ENCODE data around the gene BTAF1. TPM values are rescaled to one million over a fixed set of nuclear protein-coding genes. Genes with fewer than 3 reads are reported as not detected.

Gene BTAF1
- total and polyA plus RNA-seq, 8 donors = 24.2 to 59.8 (median 48.6) TPM

DNA sequence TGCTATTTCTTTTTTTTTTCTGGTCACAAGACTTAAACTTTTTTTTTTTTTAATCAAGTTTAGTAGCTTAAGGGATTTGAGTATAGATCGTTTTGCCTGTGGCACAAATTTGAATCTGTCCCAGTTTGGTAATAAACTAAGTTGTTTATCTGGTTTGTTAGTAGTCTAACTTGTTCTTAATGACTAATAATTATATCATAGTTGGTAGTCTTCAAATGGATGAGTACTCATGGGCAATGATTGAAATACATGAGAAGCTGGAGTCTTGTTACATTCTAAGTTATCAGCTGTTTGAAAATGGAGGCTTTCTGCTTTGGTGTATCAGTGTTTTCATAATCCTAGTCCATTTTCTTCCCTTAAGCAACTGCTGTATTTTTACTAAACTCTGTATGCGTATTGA, 12.3 kb downstream of the BTAF1 start:
- intact Hi-C loops (cut with DNase I) = no loop called here
- ATAC-seq = no peak
- no peaks in the 10 kb centered on the region for H3K27me3 ChIP-seq
- peaks cover 1 to 30% of the 10 kb centered on the region in 2 donors for H3K4me1 ChIP-seq
- no peak overlapping the region for H3K27ac ChIP-seq
- peaks cover 0 to 25% of the 10 kb centered on the region in 2 donors for H3K36me3 ChIP-seq
- H3K4me3 ChIP-seq = no peak overlapping the region
- TF ChIP-seq, protein P1, sequence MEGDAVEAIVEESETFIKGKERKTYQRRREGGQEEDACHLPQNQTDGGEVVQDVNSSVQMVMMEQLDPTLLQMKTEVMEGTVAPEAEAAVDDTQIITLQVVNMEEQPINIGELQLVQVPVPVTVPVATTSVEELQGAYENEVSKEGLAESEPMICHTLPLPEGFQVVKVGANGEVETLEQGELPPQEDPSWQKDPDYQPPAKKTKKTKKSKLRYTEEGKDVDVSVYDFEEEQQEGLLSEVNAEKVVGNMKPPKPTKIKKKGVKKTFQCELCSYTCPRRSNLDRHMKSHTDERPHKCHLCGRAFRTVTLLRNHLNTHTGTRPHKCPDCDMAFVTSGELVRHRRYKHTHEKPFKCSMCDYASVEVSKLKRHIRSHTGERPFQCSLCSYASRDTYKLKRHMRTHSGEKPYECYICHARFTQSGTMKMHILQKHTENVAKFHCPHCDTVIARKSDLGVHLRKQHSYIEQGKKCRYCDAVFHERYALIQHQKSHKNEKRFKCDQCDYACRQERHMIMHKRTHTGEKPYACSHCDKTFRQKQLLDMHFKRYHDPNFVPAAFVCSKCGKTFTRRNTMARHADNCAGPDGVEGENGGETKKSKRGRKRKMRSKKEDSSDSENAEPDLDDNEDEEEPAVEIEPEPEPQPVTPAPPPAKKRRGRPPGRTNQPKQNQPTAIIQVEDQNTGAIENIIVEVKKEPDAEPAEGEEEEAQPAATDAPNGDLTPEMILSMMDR (IDR thresholded peaks at IDR 0.05) = no peak
- no peak for DNase-seq
- H3K9me3 ChIP-seq = no peaks in the 10 kb centered on the region

DNA sequence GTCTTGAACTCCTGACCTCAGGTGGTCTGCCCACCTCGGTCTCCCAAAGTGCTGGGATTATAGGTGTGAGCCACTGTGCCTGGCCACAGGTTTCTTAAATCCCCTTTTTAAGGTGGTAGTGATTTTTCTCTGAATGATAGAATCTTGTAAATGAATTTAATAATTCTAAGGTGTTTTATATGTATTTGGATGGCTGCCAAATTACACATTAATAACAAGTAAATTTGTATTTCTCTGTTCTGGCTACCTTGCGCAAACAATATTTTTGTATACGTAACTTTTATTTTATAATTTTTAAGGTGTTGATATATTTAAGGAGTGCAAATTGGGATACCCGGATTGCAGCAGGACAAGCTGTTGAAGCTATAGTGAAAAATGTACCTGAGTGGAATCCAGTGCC, 16.1 kb downstream of the BTAF1 start:
- Histone ChIP-seq H3K9me3 (no peaks in the 10 kb centered on the region), H3K27me3 (no peaks in the 10 kb centered on the region), H3K4me1 (peaks cover 0 to 7% of the 10 kb centered on the region in 2 donors), H3K36me3 (peaks cover 0 to 50% of the 10 kb centered on the region in 2 donors), H3K4me3 (no peak overlapping the region), H3K27ac (no peak overlapping the region)
- no peak for ATAC-seq
- TF ChIP-seq, protein P1 (IDR thresholded peaks at IDR 0.05) = no peak
- no peak for DNase-seq
- intact Hi-C loops (cut with DNase I) = no loop called here

DNA sequence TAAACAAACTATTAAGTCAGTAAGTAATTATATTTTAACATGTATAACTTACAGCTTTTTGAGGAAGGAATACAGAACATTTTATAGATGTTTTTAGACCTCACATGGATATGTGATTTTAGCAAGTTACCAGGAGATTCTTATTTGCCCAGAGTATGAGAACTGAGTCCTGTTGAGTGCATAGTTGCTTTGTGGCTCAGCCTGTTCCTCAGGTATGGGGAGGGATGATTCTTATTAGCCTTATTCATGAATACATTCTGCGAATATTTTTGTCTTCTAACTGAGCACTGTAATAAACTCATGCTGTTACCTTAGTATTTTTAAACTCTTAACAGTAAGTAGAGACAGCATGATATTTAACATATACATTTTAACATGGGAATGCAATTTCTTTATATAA, 17.9 kb downstream of the BTAF1 start:
- Histone ChIP-seq H3K27me3 (no peaks in the 10 kb centered on the region), H3K4me3 (no peak overlapping the region), H3K36me3 (peaks cover 0 to 54% of the 10 kb centered on the region in 2 donors), H3K27ac (no peak overlapping the region), H3K4me1 (peaks cover 0 to 7% of the 10 kb centered on the region in 2 donors), H3K9me3 (no peaks in the 10 kb centered on the region)
- ATAC-seq = peak; percentile 37
- DNase-seq = no peak
- intact Hi-C loops (cut with DNase I) = no loop called here
- TF ChIP-seq, protein P1 (IDR thresholded peaks at IDR 0.05) = no peak

DNA sequence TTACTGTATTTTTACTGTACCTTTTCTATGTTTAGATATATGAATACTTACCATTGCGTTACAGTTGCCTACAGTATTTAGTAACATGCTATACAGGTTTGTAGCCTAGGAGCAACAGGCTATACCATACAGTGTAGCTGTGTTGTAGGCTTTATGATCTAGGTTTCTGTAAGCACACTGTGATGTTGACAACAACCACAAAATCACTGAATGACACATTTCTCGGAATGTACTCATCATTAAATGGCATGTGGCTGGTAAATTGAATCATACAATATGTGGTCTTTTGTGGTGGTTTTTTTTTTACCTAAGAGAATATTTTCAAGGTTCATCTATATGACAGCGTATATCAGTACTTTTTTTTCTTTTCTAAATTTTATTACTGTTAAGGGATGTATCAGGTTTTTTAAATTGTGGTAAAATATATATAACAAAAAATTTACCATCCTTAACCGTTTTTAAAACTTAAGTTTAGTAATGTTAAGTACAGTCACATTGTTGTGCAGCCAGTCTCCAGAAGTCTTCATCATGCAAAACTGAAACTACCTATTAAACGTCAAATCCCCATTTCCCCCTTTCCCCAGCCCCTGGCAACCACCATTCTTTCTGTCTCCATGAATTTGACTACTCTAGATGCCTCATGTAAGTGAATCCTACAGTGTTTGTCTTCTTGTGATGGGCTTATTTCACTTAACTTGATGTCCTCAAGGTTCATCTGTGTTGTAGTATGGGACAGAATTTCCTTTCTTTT, 21.5 kb downstream of the BTAF1 start:
- ATAC-seq = no peak
- intact Hi-C loops (cut with DNase I) = no loop called here
- DNase-seq = no peak

DNA sequence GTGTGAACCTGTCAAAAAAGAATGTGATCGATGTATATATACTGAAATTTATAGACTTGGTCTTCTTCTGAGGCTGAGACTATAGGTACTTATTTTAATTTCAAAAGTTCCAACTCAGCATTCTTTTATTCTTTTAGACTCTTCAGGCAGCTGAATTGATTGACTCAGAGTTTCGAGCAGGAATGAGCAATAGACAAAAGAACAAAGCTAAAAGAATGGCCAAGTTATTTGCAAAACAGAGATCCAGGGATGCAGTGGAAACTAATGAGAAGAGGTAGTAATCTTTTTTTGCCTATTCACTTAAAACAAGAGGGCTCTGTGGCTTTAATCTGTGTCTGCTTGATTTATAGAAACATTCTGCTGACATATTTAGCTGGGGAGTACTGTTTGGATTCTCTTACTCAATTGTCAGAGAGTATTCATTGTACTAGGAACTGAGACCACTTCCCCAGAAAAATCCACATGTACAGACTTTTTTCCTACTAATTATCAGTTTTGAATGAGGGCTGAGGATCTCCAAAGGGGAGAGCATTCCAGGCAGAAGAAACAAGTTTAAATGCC, 30.1 kb downstream of the BTAF1 start:
- H3K4me1 ChIP-seq = no peaks in the 10 kb centered on the region
- no peaks in the 10 kb centered on the region for H3K9me3 ChIP-seq
- intact Hi-C loops (cut with DNase I) = no loop called here
- no peaks in the 10 kb centered on the region for H3K27me3 ChIP-seq
- ATAC-seq = no peak
- peaks cover 3 to 83% of the 10 kb centered on the region in 2 donors for H3K36me3 ChIP-seq
- no peak overlapping the region for H3K27ac ChIP-seq
- TF ChIP-seq, protein P1 (IDR thresholded peaks at IDR 0.05) = no peak
- DNase-seq = no peak
- H3K4me3 ChIP-seq = no peak overlapping the region

More for the DNA sequence above, 21.5 kb downstream of the BTAF1 start:
- TF ChIP-seq, protein P1 (IDR thresholded peaks at IDR 0.05) = no peak
- peaks cover 0 to 53% of the 10 kb centered on the region in 2 donors for H3K36me3 ChIP-seq
- H3K4me3 ChIP-seq = no peak overlapping the region
- no peak overlapping the region for H3K27ac ChIP-seq
- H3K27me3 ChIP-seq = no peaks in the 10 kb centered on the region
- no peaks in the 10 kb centered on the region for H3K4me1 ChIP-seq
- no peaks in the 10 kb centered on the region for H3K9me3 ChIP-seq

All from left lung (tissue), 10 donors.